ENCODE data around the gene PIK3R5.

GRCh38 chr17:9002227-9002605 is 36.7 kb upstream of the PIK3R5 start:
- TF ChIP-seq EZH2 (IDR thresholded peaks at IDR 0.05) (no peak), CTCF (IDR thresholded peaks at IDR 0.05) (no peak), EZH2phosphoT487 (IDR thresholded peaks at IDR 0.05) (no peak)
